ENCODE data around the gene ANKS1A.

The ANKS1A gene

GRCh38 chr6:35076997-35077712, 188.1 kb downstream of the ANKS1A start:
- FAIRE-seq, result no peak

DNA sequence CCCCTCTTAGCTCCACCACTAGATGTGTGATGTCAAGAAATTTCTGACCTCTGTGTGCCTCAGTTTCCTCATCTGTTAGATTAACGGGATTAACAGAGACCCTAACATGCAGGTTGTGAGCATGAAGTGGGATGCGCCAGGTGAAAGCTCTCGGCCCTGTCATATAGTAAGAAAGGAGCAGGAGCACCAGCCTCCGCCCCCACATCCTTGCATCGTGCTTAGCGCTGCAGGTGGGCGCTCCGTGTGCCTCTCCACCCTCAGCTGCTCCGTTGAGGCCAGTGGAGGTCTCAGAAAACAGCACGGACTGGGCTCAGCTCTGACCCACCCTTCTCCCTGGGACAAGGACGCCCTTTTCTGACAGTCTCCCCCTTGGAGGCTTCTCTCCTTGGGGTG, 188.7 kb downstream of the ANKS1A start:
- no peak for FAIRE-seq

GRCh38 chr6:35078226-35078850, 189.3 kb downstream of the ANKS1A start:
- no peak for FAIRE-seq

DNA sequence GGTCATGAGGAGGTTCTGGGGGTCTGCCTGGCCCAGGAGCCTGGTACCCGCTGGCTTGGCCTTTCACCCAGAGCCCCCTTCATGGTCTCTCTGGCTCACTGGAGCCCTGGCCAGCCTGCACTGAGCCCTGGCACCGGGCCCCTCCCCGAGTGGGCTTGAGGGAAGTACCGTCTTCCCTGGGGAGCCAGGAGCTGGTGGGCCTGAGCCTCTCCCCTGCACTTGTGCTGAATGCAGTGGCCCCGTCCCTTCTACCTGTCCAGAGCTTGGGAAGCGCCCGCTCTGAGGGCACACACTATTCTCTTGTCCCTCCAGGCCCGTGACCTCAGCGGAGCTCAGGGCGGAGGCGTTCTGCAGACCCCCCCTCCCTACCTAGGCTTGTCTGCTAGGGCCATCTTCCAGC, 189.8 kb downstream of the ANKS1A start:
- FAIRE-seq, result no peak

DNA sequence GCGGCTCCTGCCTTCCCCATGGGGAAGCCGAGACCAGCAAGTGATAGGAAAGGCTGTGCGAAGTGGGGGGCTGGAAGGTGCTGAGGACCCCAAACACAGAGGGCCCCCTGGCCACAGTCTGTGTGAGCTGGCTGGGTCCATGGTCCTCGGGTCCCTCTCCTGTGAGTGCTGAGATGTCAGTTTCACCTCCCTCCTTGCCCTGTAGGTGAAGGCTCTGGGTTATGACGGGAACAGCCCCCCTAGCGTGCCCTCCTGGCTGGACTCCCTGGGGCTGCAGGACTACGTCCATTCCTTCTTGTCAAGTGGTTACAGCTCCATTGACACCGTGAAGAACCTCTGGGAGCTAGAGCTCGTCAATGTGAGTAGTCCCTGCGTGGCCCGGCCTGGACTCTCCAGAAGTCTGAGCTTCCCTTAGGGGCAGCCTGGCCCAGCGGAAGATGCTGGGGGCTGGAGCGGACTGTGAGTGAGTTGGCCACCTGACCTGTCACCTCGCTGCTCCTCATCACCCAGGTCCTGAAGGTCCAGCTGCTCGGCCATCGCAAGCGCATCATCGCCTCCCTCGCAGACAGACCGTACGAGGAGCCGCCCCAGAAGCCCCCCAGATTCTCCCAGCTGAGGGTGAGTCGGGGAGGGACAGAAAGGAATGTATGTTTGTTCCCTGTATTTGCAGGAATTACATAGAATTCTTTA, 190.4 kb downstream of the ANKS1A start:
- FAIRE-seq, result no peak

DNA sequence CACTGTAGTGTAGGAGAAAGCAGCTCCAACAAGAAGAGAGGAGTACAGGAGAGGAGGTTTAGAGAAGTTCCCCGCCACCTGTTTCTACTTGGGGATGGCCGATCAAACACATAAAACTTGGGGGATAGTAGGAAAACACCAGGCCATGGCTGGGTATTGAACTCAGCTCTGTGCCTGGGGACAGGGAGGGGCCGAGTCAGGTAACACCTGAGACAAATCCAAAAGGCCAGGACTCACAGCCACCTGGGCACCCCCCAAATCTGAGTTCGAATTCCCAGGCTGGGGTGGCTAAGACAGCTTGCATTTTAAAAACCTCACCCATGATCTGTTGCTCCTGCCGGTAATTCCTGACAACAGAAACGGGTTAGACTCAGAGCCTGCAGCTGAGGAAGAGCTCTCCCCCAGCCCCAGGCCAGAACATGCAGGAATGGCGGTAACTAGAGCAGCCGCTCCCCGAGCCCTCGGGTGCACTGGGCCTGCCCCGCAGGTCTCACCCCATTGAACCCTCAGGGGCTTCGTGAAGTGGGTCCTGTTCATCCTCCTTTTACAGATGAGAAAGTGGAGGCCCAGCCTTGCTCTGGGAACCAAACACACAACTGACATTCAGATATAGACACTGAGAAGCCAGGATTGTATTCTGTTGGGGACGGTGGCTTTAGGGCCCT, 191.1 kb downstream of the ANKS1A start:
- FAIRE-seq, result no peak

DNA sequence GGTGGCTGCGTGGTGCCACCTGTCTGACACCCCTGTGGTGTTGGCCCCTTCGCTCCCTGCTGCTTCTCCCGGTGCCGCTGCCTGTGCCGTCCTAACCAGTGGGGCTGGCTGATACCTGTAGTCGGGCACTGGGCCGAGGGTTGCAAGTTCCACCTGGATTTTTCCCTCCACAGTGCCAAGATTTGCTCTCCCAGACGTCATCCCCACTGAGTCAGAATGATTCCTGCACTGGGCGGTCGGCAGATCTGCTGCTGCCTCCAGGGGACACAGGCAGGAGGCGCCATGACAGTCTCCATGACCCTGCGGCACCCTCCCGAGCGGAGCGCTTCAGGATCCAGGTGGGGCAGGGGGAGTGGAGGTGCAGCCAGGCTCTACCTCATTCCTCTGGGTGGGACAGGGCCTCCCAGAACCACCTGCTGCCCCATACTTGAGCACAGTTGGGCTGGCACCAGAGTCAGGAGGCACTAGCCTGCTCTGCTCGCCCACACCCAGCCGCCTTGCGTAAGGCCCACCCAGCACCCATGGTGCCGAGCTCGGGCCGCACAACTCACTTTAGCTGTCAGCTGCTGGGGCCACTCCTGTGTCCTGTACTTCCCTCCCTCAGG, 191.9 kb downstream of the ANKS1A start:
- FAIRE-seq, result no peak

DNA sequence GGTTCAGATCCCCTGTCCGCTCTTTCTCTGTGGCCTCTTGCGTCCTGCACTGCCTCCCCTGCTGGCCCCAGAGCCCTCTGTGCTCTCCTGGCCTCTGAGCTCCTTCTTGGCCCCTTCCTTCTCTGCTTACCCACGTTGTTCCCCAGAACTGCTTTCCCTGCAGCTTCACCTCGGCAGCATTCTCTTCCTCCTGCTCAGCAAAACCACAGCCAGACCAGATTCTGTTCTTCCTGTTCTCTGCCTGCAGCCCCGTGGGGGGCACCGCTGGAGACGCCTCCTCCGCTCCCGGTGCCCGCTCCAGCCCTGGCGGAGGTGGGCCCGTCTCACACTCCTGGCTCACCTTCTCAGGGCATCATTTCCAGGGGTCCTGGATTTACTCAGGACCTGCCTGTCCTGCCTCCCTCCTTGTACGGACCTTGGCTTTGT, 192.4 kb downstream of the ANKS1A start:
- no peak for FAIRE-seq

- no peak for FAIRE-seq
Observed at GRCh38 chr6:35082046-35082732, 193.1 kb downstream of the ANKS1A start.

DNA sequence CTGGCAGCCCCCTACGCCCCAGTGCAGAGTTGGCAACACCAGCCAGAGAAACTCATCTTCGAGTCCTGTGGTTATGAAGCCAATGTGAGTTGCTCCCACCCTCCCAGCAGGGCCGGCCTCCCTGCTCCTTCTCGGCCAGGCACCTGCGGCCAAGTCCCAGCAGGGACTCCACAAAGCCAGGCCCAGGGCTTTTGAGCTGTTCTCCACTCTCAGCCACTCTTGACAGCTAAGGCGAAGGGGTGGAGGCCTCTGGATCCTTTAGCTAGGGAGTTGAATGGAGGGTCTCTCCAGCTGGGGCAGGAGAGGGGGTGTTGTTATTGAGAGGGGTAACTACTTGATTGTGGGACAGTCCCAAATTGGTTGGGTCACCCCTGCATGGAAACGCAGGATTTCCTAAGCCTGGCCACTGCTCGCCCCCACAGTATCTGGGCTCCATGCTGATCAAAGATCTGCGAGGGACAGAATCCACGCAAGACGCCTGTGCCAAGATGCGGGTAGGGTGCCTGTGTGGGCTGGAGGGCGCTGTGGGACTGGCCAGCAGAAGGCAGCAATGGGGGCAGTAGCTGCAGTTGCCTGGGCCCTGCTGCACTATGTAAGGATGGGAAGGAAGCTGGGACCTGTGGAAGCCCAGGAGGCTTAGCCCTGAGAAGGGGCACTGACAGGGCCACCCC, 193.8 kb downstream of the ANKS1A start:
- no peak for FAIRE-seq

- FAIRE-seq, result no peak
Observed at GRCh38 chr6:35083507-35083906, 194.5 kb downstream of the ANKS1A start.

DNA sequence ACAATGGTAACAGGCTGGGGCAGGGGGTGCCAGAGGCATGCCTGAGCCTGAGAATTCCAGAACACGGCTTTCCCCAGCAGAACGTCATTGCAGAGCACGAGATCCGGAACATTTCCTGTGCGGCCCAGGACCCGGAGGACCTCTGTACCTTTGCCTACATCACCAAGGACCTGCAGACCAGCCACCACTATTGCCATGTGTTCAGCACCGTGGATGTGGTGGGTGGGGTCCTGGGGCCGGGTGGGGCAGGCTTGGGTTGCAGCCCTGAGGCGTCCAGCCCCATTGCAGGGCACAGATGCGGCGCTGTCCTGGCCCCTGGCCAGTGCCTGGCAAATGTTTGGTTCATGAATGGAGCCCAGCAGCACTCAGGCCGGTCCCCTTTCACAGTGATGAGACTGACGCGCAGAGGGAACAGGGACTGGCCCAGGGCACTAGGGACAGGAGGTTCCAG, 195.0 kb downstream of the ANKS1A start:
- no peak for FAIRE-seq

GRCh38 chr6:35084511-35085203, 195.6 kb downstream of the ANKS1A start:
- FAIRE-seq, result no peak

DNA sequence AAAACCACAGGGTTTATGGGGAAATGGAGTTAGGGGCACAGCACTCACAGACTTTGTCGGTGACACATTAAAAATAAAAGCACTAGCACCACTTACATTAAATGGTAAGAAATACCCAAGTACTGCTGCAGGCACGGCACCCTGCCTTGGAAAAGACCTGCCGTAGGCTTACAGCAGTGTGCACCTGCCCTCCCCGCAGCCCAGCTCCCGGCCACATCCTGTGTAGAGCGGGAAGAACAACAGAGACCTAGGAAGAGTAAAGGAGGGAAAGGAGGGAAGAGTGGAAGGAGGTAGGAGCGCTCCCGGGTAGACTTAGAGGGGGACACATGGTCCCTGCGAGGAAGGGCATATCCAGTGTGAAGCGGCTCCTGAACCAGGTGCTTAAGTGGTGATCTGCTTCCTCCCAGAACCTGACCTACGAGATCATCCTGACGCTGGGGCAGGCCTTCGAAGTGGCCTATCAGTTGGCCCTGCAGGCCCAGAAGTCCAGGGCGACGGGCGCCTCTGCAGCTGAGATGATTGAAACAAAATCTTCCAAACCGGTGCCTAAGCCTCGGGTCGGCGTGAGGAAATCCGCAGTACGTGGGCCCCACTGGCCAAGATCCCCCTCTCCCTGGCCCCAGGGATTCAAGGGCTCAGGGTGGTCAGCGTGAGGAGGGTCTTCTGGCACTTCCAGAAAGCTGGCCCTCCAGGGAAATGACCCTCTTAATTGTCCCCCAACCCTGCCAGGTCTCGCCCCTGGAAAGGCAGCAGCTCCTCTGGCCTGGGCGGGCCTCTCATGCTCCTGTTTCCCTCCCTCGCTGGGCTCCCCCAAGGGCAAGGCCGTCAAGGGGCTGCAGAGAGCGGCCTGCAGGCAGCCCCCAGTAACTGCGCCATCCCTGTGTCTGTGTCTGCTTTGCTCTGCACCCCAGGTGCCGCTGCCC, 196.6 kb downstream of the ANKS1A start:
- no peak for FAIRE-seq

DNA sequence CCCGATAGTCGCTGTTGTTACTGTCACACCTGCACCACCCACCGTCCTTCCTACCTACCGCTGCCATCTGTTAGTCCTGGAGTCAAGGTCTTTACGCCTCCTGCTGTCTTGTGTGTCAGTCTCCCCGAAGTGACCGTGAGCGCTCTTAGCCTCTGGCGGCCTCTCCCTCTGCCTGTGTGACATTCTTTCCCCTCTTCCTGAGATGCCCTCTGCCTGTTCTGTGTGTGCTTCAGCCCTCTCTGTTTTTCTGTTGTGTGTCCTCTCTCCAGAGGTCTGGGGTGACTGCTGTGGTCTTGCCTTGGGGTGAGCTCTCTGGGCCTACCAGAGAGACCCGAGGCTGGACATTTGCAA, 197.2 kb downstream of the ANKS1A start:
- FAIRE-seq, result no peak

DNA sequence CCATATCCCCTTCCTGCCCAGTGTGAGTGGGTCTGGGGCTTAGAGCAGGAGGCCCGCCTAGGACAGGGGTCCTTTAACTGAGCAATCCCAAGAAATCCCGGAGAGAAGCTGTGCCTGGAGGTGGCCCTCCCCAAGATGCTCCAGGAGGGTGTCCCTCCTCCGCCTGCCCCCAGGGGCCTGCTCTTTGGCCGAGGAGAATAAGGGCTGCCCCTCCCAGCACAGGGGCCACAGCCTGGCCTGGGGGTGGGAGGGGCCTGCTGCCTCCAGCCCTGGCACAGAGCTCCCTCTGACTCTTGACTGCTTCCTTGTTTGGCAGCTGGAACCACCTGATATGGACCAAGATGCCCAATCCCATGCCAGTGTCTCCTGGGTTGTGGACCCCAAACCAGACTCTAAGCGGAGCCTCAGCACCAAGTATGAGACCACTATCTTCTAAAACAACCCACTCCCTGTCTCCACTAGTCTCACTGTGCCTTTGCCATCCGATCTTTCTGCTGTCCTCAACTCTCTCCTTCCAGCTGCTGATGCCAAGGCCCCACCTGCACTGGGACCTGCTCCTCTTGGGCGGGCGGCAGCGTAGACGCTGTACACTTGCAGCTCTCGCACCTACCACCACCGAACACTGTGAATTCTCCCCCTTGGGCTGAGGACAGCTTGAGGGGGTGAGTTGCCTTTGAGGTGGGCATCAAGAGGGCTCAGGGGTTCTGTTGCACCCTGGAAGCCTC, 197.7 kb downstream of the ANKS1A start:
- no peak for FAIRE-seq

GRCh38 chr6:35087361-35088280, 198.6 kb downstream of the ANKS1A start:
- FAIRE-seq, result no peak
